ENCODE data around the gene CRYGB.

Gene CRYGB

DNA sequence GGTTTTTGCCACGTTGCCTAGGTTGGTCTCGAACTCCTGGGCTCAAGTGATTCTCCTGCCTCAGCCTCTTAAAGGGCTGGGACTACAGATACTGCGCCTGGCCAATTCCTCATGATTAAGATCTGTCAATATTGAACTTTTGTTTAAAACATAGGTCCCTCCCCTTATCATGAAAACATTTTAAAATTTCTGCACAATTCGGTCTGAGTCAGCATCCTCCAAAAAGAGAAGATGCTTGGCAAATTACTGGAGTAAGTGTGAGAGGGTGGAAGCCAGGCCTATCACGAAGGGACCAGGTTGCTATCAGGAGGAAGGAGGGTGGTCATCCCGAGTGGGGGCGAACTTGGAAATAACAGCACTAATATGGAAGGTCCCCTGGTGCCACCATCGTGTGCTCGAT, 28.2 kb upstream of the CRYGB start:
- Histone ChIP-seq H3K9me3 (replicated peaks; ENCODE audit: insufficient read depth, low read length) (no peaks in the 10 kb centered on the region), H3K4me3 (ENCODE audit: low read length) (no peak overlapping the region), H3K4me2 (ENCODE audit: low read depth, low read length) (no peak overlapping the region), H3K79me2 (ENCODE audit: low read length) (no peaks in the 10 kb centered on the region), H4K20me1 (ENCODE audit: insufficient read depth, low read length) (no peaks in the 10 kb centered on the region), H3K36me3 (replicated peaks; ENCODE audit: insufficient read depth, low read length) (no peaks in the 10 kb centered on the region), H3K9ac (ENCODE audit: low read length) (no peak overlapping the region), H3K4me1 (ENCODE audit: low read length) (no peaks in the 10 kb centered on the region), H3K27me3 (replicated peaks; ENCODE audit: insufficient read depth, low read length) (no peaks in the 10 kb centered on the region), H3K9me2 (replicated peaks; ENCODE audit: insufficient read depth, low read length) (no peaks in the 10 kb centered on the region), H2AFZ (ENCODE audit: low read length) (no peak overlapping the region), H3K27ac (ENCODE audit: low read length) (no peak overlapping the region), H3F3A (ENCODE audit: insufficient read depth, low read length) (no peaks in the 10 kb centered on the region)
- TF ChIP-seq EZH2phosphoT487 (IDR thresholded peaks at IDR 0.05; ENCODE audit: low read length) (no peak), EZH2 (optimal IDR thresholded peaks at IDR 0.05; ENCODE audit: low read depth, low read length) (no peak)
- TF ChIP-seq, protein P1, sequence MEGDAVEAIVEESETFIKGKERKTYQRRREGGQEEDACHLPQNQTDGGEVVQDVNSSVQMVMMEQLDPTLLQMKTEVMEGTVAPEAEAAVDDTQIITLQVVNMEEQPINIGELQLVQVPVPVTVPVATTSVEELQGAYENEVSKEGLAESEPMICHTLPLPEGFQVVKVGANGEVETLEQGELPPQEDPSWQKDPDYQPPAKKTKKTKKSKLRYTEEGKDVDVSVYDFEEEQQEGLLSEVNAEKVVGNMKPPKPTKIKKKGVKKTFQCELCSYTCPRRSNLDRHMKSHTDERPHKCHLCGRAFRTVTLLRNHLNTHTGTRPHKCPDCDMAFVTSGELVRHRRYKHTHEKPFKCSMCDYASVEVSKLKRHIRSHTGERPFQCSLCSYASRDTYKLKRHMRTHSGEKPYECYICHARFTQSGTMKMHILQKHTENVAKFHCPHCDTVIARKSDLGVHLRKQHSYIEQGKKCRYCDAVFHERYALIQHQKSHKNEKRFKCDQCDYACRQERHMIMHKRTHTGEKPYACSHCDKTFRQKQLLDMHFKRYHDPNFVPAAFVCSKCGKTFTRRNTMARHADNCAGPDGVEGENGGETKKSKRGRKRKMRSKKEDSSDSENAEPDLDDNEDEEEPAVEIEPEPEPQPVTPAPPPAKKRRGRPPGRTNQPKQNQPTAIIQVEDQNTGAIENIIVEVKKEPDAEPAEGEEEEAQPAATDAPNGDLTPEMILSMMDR (IDR thresholded peaks at IDR 0.05; ENCODE audit: low read length): no peak
- no peak for DNase-seq

DNA sequence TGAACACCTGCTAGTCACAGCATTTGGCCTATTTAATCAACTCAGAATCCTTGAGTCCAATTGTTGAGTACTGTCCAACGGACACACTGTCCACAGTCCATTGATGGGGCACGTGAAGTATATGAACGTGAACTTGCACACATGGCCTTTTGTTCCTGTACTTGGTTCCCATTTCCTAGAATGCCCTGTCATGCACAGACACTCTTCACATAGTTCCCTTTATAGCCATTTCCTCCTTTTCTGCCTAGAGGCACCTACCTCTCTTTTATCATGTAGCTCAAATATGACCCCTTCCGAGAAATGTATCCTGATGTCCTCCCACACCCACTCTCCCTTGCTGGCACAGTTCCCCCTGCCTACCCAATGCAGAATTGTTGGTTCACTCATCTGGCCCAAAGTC, 26.2 kb upstream of the CRYGB start:
- H3K27me3 ChIP-seq (replicated peaks; ENCODE audit: insufficient read depth, low read length): no peaks in the 10 kb centered on the region
- H4K20me1 ChIP-seq (ENCODE audit: insufficient read depth, low read length): no peaks in the 10 kb centered on the region
- no peak overlapping the region for H3K9ac ChIP-seq (ENCODE audit: low read length)
- DNase-seq: no peak
- H3K36me3 ChIP-seq (replicated peaks; ENCODE audit: insufficient read depth, low read length): no peaks in the 10 kb centered on the region
- H3K27ac ChIP-seq (ENCODE audit: low read length): no peak overlapping the region
- H3F3A ChIP-seq (ENCODE audit: insufficient read depth, low read length): no peaks in the 10 kb centered on the region
- H3K4me1 ChIP-seq (ENCODE audit: low read length): no peaks in the 10 kb centered on the region
- TF ChIP-seq EZH2phosphoT487 (IDR thresholded peaks at IDR 0.05; ENCODE audit: low read length) (no peak), EZH2 (optimal IDR thresholded peaks at IDR 0.05; ENCODE audit: low read depth, low read length) (no peak)
- TF ChIP-seq, protein P1 (IDR thresholded peaks at IDR 0.05; ENCODE audit: low read length): no peak
- H3K9me2 ChIP-seq (replicated peaks; ENCODE audit: insufficient read depth, low read length): no peaks in the 10 kb centered on the region
- no peaks in the 10 kb centered on the region for H3K9me3 ChIP-seq (replicated peaks; ENCODE audit: insufficient read depth, low read length)
- no peak overlapping the region for H2AFZ ChIP-seq (ENCODE audit: low read length)
- no peak overlapping the region for H3K4me3 ChIP-seq (ENCODE audit: low read length)
- no peak overlapping the region for H3K4me2 ChIP-seq (ENCODE audit: low read depth, low read length)
- no peaks in the 10 kb centered on the region for H3K79me2 ChIP-seq (ENCODE audit: low read length)

DNA sequence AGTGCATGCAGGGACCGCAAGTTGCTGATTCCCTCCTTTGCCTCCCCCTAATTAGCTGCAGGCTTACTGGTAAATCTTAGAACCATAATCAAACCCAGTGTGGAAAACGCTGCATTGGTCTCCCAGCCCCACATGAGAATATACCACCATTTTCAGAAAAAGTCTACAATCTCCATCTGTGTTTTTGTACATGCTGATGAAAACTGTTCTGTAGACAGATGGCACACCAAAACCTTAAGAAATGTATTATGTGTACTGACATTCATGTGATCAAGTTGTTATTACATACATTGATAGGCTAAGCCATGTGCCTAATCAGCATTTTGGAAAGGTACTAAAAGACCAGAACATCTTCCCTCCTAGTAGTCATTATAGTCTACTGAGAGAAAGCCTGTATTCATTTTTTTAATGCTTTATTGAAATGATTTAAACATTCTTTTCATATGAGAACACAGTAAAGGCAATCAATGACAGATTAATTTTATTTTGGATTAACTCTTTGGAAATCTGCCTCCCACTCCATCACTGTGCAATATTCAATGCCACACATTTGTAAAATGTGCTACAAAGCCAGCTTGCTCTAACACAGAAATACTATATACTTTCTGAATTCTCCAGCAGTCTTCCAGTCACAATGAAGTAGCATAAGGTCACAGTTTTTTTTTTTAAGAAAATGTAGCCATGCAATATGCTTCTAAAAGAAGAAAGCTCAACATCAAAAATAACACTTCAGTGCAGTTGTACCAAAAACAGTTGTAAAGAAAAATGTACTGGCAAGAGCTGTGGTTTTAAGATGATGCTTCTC, 19.2 kb upstream of the CRYGB start:
- no peaks in the 10 kb centered on the region for H3K9me3 ChIP-seq (replicated peaks; ENCODE audit: insufficient read depth, low read length)
- no peaks in the 10 kb centered on the region for H3K4me1 ChIP-seq (ENCODE audit: low read length)
- H3K27ac ChIP-seq (ENCODE audit: low read length): no peak overlapping the region
- no peaks in the 10 kb centered on the region for H3K79me2 ChIP-seq (ENCODE audit: low read length)
- no peak overlapping the region for H2AFZ ChIP-seq (ENCODE audit: low read length)
- DNase-seq: no peak
- H3K27me3 ChIP-seq (replicated peaks; ENCODE audit: insufficient read depth, low read length): no peaks in the 10 kb centered on the region
- no peaks in the 10 kb centered on the region for H4K20me1 ChIP-seq (ENCODE audit: insufficient read depth, low read length)
- no peak overlapping the region for H3K4me2 ChIP-seq (ENCODE audit: low read depth, low read length)
- H3K4me3 ChIP-seq (ENCODE audit: low read length): no peak overlapping the region
- H3K36me3 ChIP-seq (replicated peaks; ENCODE audit: insufficient read depth, low read length): no peaks in the 10 kb centered on the region
- no peak overlapping the region for H3K9ac ChIP-seq (ENCODE audit: low read length)
- H3K9me2 ChIP-seq (replicated peaks; ENCODE audit: insufficient read depth, low read length): no peaks in the 10 kb centered on the region
- H3F3A ChIP-seq (ENCODE audit: insufficient read depth, low read length): no peaks in the 10 kb centered on the region
- no peak for TF ChIP-seq EZH2phosphoT487 (IDR thresholded peaks at IDR 0.05; ENCODE audit: low read length)

DNA sequence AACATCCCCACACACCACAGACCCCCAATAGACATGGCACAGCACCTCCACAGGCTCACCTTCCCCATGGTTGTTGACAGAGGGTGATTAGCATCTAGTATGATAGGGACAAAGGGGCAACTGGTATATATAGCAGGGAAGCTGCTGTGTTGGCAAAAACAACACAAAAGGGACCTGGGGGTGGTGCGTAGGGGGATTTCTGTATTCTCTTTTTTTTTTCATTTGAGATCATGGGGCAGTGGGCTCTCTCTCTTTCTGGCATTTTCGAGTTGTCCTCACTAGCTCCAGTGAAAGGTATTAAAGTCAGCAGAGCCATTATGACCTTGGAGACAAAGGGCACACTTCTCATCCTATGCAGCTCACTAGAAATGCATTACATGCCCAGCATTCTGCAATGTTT, 17.5 kb upstream of the CRYGB start, which contains the start of gene CRYGA:
Gene CRYGA, minus strand, starts transcription at position 101 of the 400 bp plus-strand sequence. Its CDS starts 33 bp downstream, at position 68.
- Histone ChIP-seq H3K9ac (ENCODE audit: low read length) (no peak within 1 kb of the TSS), H3F3A (ENCODE audit: insufficient read depth, low read length) (no peaks in the 10 kb centered on the region), H3K4me1 (ENCODE audit: low read length) (no peaks in the 10 kb centered on the region), H3K36me3 (replicated peaks; ENCODE audit: insufficient read depth, low read length) (no peaks in the 10 kb centered on the region), H3K79me2 (ENCODE audit: low read length) (no peaks in the 10 kb centered on the region), H2AFZ (ENCODE audit: low read length) (no peak within 1 kb of the TSS), H3K27ac (ENCODE audit: low read length) (no peak within 1 kb of the TSS), H4K20me1 (ENCODE audit: insufficient read depth, low read length) (no peaks in the 10 kb centered on the region), H3K4me3 (ENCODE audit: low read length) (no peak within 1 kb of the TSS), H3K4me2 (ENCODE audit: low read depth, low read length) (no peak within 1 kb of the TSS), H3K9me2 (replicated peaks; ENCODE audit: insufficient read depth, low read length) (no peaks in the 10 kb centered on the region), H3K9me3 (replicated peaks; ENCODE audit: insufficient read depth, low read length) (no peaks in the 10 kb centered on the region), H3K27me3 (replicated peaks; ENCODE audit: insufficient read depth, low read length) (no peaks in the 10 kb centered on the region)
- no peak for DNase-seq
- no peak for TF ChIP-seq EZH2phosphoT487 (IDR thresholded peaks at IDR 0.05; ENCODE audit: low read length)
- TF ChIP-seq, protein P1 (IDR thresholded peaks at IDR 0.05; ENCODE audit: low read length): no peak
- no peak for TF ChIP-seq EZH2 (optimal IDR thresholded peaks at IDR 0.05; ENCODE audit: low read depth, low read length)

All from MM.1S (cell line).